Panc1 (cell line): Measurements from ENCODE around the gene MDM2.

Source experiments
- CTCF ChIP-seq: fragments of 450-650 bp; IDR thresholded peaks from 2 replicates; pipeline ENCODE4 v1.5.1; 2017; ENCODE audit warnings: mild to moderate bottlenecking
- POLR2AphosphoS5 ChIP-seq: IDR thresholded peaks from 2 replicates; pipeline ENCODE4 v1.6.1; 2012; ENCODE audit warnings: mild to moderate bottlenecking, low read depth, low read length, moderate library complexity

GRCh38 chr12:68844318-68844745 lies 36.4 kb downstream of the MDM2 start:
- no peak for TF ChIP-seq CTCF
- no peak; the same call in 1 of the 2 replicates for TF ChIP-seq POLR2AphosphoS5
